Trophoblast cell (in vitro differentiated cells and primary cell): ENCODE measurements around the gene UBE2Q1.

Source experiments
- DNase-seq, 2 donors: peaks; one replicate each; pipeline ENCODE4 v3.0.0-alpha.2; 2016
- H2AFZ ChIP-seq: 2 replicates; pipeline ENCODE4 v1.6.1; 2013; ENCODE audit warnings: low read length, moderate library complexity, mild to moderate bottlenecking; ENCODE audit not compliant: insufficient read depth, poor library complexity
- H2AK5ac ChIP-seq: 2 replicates; pipeline ENCODE4 v1.6.1; 2013; ENCODE audit warnings: mild to moderate bottlenecking, low read length
- H2BK120ac ChIP-seq: 2 replicates; pipeline ENCODE4 v1.6.1; 2013; ENCODE audit warnings: low read length, mild to moderate bottlenecking, moderate library complexity; ENCODE audit not compliant: insufficient read depth, poor library complexity
- H2BK12ac ChIP-seq: 2 replicates; pipeline ENCODE4 v1.6.1; 2013; ENCODE audit warnings: mild to moderate bottlenecking, low read length, moderate library complexity
- H2BK5ac ChIP-seq: 2 replicates; pipeline ENCODE4 v1.6.1; 2013; ENCODE audit warnings: low read length, low read depth, moderate library complexity, mild to moderate bottlenecking; ENCODE audit not compliant: poor library complexity
- H3K14ac ChIP-seq: 2 replicates; pipeline ENCODE4 v1.6.1; 2013; ENCODE audit warnings: mild to moderate bottlenecking, low read length
- H3K18ac ChIP-seq: 2 replicates; pipeline ENCODE4 v1.6.1; 2013; ENCODE audit warnings: mild to moderate bottlenecking, low read length
- H3K23ac ChIP-seq: 2 replicates; pipeline ENCODE4 v1.6.1; 2013; ENCODE audit warnings: low read length
- H3K27ac ChIP-seq: 2 replicates; pipeline ENCODE4 v1.5.1; 2013; ENCODE audit warnings: low read depth, mild to moderate bottlenecking, inconsistent platforms, low read length, moderate library complexity
- H3K27me3 ChIP-seq: 2 replicates; pipeline ENCODE4 v1.6.1; 2013; ENCODE audit warnings: inconsistent platforms, mild to moderate bottlenecking, low read length, moderate library complexity; ENCODE audit not compliant: insufficient read depth
- H3K36me3 ChIP-seq, 2 experiments: 1 replicate in 1 of 2; 2 replicates in 1 of 2; pipeline ENCODE4 v1.6.1; 2013; ENCODE audit warnings: low read length in 2 of 2, mild to moderate bottlenecking in 2 of 2, moderate library complexity in 1 of 2; ENCODE audit not compliant: insufficient read depth in 2 of 2, control insufficient read depth in 1 of 2
- H3K4ac ChIP-seq: 2 replicates; pipeline ENCODE4 v1.6.1; 2013; ENCODE audit warnings: low read depth, mild to moderate bottlenecking, low read length, moderate library complexity
- H3K4me1 ChIP-seq, 2 experiments: 1 replicate in 1 of 2; 2 replicates in 1 of 2; pipeline ENCODE4 v1.6.1; 2013; ENCODE audit warnings: low read length in 2 of 2, mild to moderate bottlenecking in 2 of 2, moderate library complexity in 1 of 2; ENCODE audit not compliant: insufficient read depth in 2 of 2, control insufficient read depth in 1 of 2
- H3K4me2 ChIP-seq: 2 replicates; pipeline ENCODE4 v1.6.1; 2013; ENCODE audit warnings: inconsistent platforms, mild to moderate bottlenecking, low read length, moderate library complexity
- H3K4me3 ChIP-seq: 2 replicates; pipeline ENCODE4 v1.5.1; 2013; ENCODE audit warnings: mild to moderate bottlenecking, low read depth, low read length, inconsistent platforms
- H3K79me1 ChIP-seq: one replicate; pipeline ENCODE4 v1.6.1; 2013; ENCODE audit warnings: low read length
- H3K79me2 ChIP-seq: 2 replicates; pipeline ENCODE4 v1.6.1; 2013; ENCODE audit warnings: low read length, mild to moderate bottlenecking; ENCODE audit not compliant: control insufficient read depth, insufficient read depth, poor library complexity
- H3K9ac ChIP-seq: 2 replicates; pipeline ENCODE4 v1.6.1; 2013; ENCODE audit warnings: mild to moderate bottlenecking, low read length
- H3K9me3 ChIP-seq: 2 replicates; pipeline ENCODE4 v1.6.1; 2013; ENCODE audit warnings: low read depth, mild to moderate bottlenecking, control low read depth, inconsistent platforms, low read length; ENCODE audit not compliant: insufficient read depth
- H4K12ac ChIP-seq: 2 replicates; pipeline ENCODE4 v1.6.1; 2013; ENCODE audit warnings: low read depth, mild to moderate bottlenecking, low read length, moderate library complexity
- H4K8ac ChIP-seq: 2 replicates; pipeline ENCODE4 v1.6.1; 2013; ENCODE audit warnings: low read depth, mild to moderate bottlenecking, low read length, moderate library complexity
- H4K91ac ChIP-seq: one replicate; pipeline ENCODE4 v1.6.1; 2013; ENCODE audit warnings: low read depth, mild to moderate bottlenecking, low read length, moderate library complexity
- WGBS: extraction: QIAGEN DNeasy Blood & Tissue Kit; methylation state at CpG from one replicate; pipeline ENCODE4 v1.1.7; 2013; ENCODE audit warnings: missing lambda C conversion rate; ENCODE audit not compliant: insufficient read length, insufficient coverage; ENCODE audit errors: extremely low coverage; 5-methylcytosine and 5-hydroxymethylcytosine counted together

Gene UBE2Q1

GRCh38 chr1:154571244-154571963, 12.9 kb upstream of the UBE2Q1 start:
- H2BK12ac ChIP-seq, result no peak overlapping the region
- no peak for DNase-seq
- WGBS, result no CpG with 5 or more reads among the region's 59 CpGs
- no peak overlapping the region for H3K27ac ChIP-seq
- H3K79me2 ChIP-seq, result no peaks in the 10 kb centered on the region
- H3K9ac ChIP-seq, result no peak overlapping the region
- no peak overlapping the region for H2AK5ac ChIP-seq
- no peaks in the 10 kb centered on the region for H3K79me1 ChIP-seq
- H3K4ac ChIP-seq, result no peak overlapping the region
- H3K18ac ChIP-seq, result no peak overlapping the region
- H3K36me3 ChIP-seq, result no peaks in the 10 kb centered on the region
- H3K14ac ChIP-seq, result no peak overlapping the region
- peaks cover 4 to 5% of the 10 kb centered on the region in 2 experiments for H3K4me1 ChIP-seq
- H3K4me3 ChIP-seq, result peak overlapping the region; percentile 3
- no peak overlapping the region for H2BK5ac ChIP-seq
- H3K23ac ChIP-seq, result no peak overlapping the region
- no peak overlapping the region for H4K91ac ChIP-seq
- H3K9me3 ChIP-seq, result peaks cover 10% of the 10 kb centered on the region
- H3K27me3 ChIP-seq, result no peaks in the 10 kb centered on the region
- H3K4me2 ChIP-seq, result no peak overlapping the region
- H4K12ac ChIP-seq, result no peak overlapping the region
- H2BK120ac ChIP-seq, result no peak overlapping the region
- no peak overlapping the region for H2AFZ ChIP-seq
- no peak overlapping the region for H4K8ac ChIP-seq

GRCh38 chr1:154568157-154568815, 9.8 kb upstream of the UBE2Q1 start:
- no peaks in the 10 kb centered on the region for H3K79me1 ChIP-seq
- H3K27me3 ChIP-seq, result no peaks in the 10 kb centered on the region
- no peak overlapping the region for H3K4ac ChIP-seq
- H3K9me3 ChIP-seq, result peaks cover 8% of the 10 kb centered on the region
- no peak overlapping the region for H3K14ac ChIP-seq
- peaks cover 4 to 5% of the 10 kb centered on the region in 2 experiments for H3K4me1 ChIP-seq
- no peak overlapping the region for H4K12ac ChIP-seq
- no peak overlapping the region for H3K18ac ChIP-seq
- H3K4me3 ChIP-seq, result peak overlapping the region; percentile 3
- no peak overlapping the region for H3K27ac ChIP-seq
- H2AK5ac ChIP-seq, result no peak overlapping the region
- H4K91ac ChIP-seq, result no peak overlapping the region
- no peak overlapping the region for H4K8ac ChIP-seq
- peak overlapping the region; percentile 35 for H3K9ac ChIP-seq
- no peak overlapping the region for H2BK5ac ChIP-seq
- WGBS, result no CpG with 5 or more reads among the region's 17 CpGs
- H2AFZ ChIP-seq, result no peak overlapping the region
- DNase-seq, result no peak
- no peaks in the 10 kb centered on the region for H3K36me3 ChIP-seq
- H2BK120ac ChIP-seq, result no peak overlapping the region
- H3K4me2 ChIP-seq, result peak overlapping the region; percentile 57
- no peak overlapping the region for H2BK12ac ChIP-seq
- no peak overlapping the region for H3K23ac ChIP-seq
- no peaks in the 10 kb centered on the region for H3K79me2 ChIP-seq

- DNase-seq, result peak; percentile 65 to 84
- Histone ChIP-seq H2BK5ac (no peak within 1 kb of the TSS), H3K4me3 (peak within 1 kb of the TSS; percentile 35), H2AFZ (no peak within 1 kb of the TSS), H2BK120ac (no peak within 1 kb of the TSS), H3K79me2 (no peaks in the 10 kb centered on the region), H3K36me3 (no peaks in the 10 kb centered on the region), H3K9me3 (peaks cover 6% of the 10 kb centered on the region), H3K14ac (no peak within 1 kb of the TSS), H3K79me1 (no peaks in the 10 kb centered on the region), H4K8ac (no peak within 1 kb of the TSS), H3K4me2 (peak within 1 kb of the TSS; percentile 57), H4K12ac (no peak within 1 kb of the TSS), H3K27ac (no peak within 1 kb of the TSS), H3K18ac (no peak within 1 kb of the TSS), H3K23ac (no peak within 1 kb of the TSS), H2BK12ac (no peak within 1 kb of the TSS), H2AK5ac (no peak within 1 kb of the TSS), H3K27me3 (no peaks in the 10 kb centered on the region), H3K4ac (no peak within 1 kb of the TSS), H4K91ac (no peak within 1 kb of the TSS), H3K4me1 (peaks cover 4 to 5% of the 10 kb centered on the region in 2 experiments), H3K9ac (peak within 1 kb of the TSS; percentile 35)
- WGBS, result no CpG with 5 or more reads among the region's 53 CpGs
Observed at GRCh38 chr1:154567386-154568156, 9.1 kb upstream of the UBE2Q1 start, which contains the start of gene CHRNB2. Gene CHRNB2, plus strand, starts transcription at chr1:154567778. Its CDS starts 267 bp downstream, at chr1:154568045.

- no peaks in the 10 kb centered on the region for H3K79me2 ChIP-seq
- no peak overlapping the region for H3K9ac ChIP-seq
- DNase-seq, result no peak
- no peak overlapping the region for H2BK120ac ChIP-seq
- H3K79me1 ChIP-seq, result no peaks in the 10 kb centered on the region
- H3K27me3 ChIP-seq, result no peaks in the 10 kb centered on the region
- H4K8ac ChIP-seq, result no peak overlapping the region
- no peak overlapping the region for H2BK12ac ChIP-seq
- H3K14ac ChIP-seq, result no peak overlapping the region
- peaks cover 3% of the 10 kb centered on the region for H3K9me3 ChIP-seq
- no peaks in the 10 kb centered on the region for H3K36me3 ChIP-seq
- H3K4me1 ChIP-seq, result peaks cover 4 to 5% of the 10 kb centered on the region in 2 experiments
- no peak overlapping the region for H4K12ac ChIP-seq
- WGBS, result no CpG with 5 or more reads among the region's 6 CpGs
- no peak overlapping the region for H2BK5ac ChIP-seq
- no peak overlapping the region for H4K91ac ChIP-seq
- H3K18ac ChIP-seq, result no peak overlapping the region
- H3K4ac ChIP-seq, result no peak overlapping the region
- no peak overlapping the region for H2AK5ac ChIP-seq
- H3K4me2 ChIP-seq, result no peak overlapping the region
- no peak overlapping the region for H3K23ac ChIP-seq
- no peak overlapping the region for H3K4me3 ChIP-seq
- H3K27ac ChIP-seq, result no peak overlapping the region
- H2AFZ ChIP-seq, result no peak overlapping the region
Observed at GRCh38 chr1:154565876-154566275, 7.4 kb upstream of the UBE2Q1 start.
